Heart right ventricle (tissue), 16 donors: ENCODE results near the gene MRPS18C. TPM values are rescaled to one million over a fixed set of nuclear protein-coding genes. Genes with fewer than 3 reads are reported as not detected.
A peak's percentile ranks its signal among the peaks of the same experiment; 100 is the strongest.

Source experiments
- ATAC-seq, 8 donors: fragments of 200-7000 bp; cut with Tn5 transposase; one replicate each; pipeline ENCODE4 v1.9.1; 2020; ENCODE audit warnings: mild to moderate bottlenecking in 8 of 8, moderate library complexity in 8 of 8, moderate number of reproducible peaks in 1 of 8
- DNase-seq, 2 donors: peaks; one replicate each; pipeline ENCODE4 v3.0.0-alpha.2; 2020
- H3K27ac ChIP-seq, 10 donors: fragments of 200-600 bp; sonication (generic) in 2 of 10; one replicate each; pipeline versions ENCODE4 v1.5.0 to v1.8.0; 2020 to 2022; ENCODE audit warnings: mild to moderate bottlenecking in 3 of 10
- H3K27me3 ChIP-seq, 7 donors: fragments of 200-600 bp; one replicate each; pipeline ENCODE4 v1.8.0; 2021 to 2022; ENCODE audit warnings: mild to moderate bottlenecking in 2 of 7
- H3K36me3 ChIP-seq, 9 donors: fragments of 200-600 bp; sonication (generic) in 1 of 9; one replicate each; pipeline versions ENCODE4 v1.5.0 to v1.8.0; 2020 to 2022; ENCODE audit warnings: mild to moderate bottlenecking in 2 of 9
- H3K4me1 ChIP-seq, 9 donors: fragments of 200-600 bp; sonication (generic) in 1 of 9; one replicate each; pipeline versions ENCODE4 v1.5.0 to v1.8.0; 2020 to 2022; ENCODE audit warnings: mild to moderate bottlenecking in 4 of 9
- H3K4me3 ChIP-seq, 10 donors: fragments of 200-600 bp; sonication (generic) in 2 of 10; one replicate each; pipeline versions ENCODE4 v1.5.0 to v1.8.0; 2020 to 2022; ENCODE audit warnings: mild to moderate bottlenecking in 7 of 10, moderate library complexity in 2 of 10
- H3K9me3 ChIP-seq, 11 donors: fragments of 200-600 bp in 10 of 11; sonication (generic) in 2 of 11; one replicate each; pipeline versions ENCODE4 v1.5.0 to v1.8.0; 2013 to 2022; ENCODE audit warnings: mild to moderate bottlenecking in 2 of 11, control low read depth in 1 of 11, moderate library complexity in 1 of 11
- WGBS, 2 donors: extraction: QIAGEN DNeasy Blood & Tissue Kit; methylation state at CpG; one replicate each; pipeline ENCODE4 v1.1.7; 2013; ENCODE audit warnings: inconsistent platforms in 1 of 2; 5-methylcytosine and 5-hydroxymethylcytosine counted together
- intact Hi-C, 10 donors: fragments of 100-400 bp; cut with DNase I; formaldehyde crosslinking; loops; one replicate each; pipeline versions ENCODE4 v1.11.1 to v1.14.2; 2022
- polyA plus RNA-seq, 2 donors: library from polyadenylated mRNA; stranded (reverse); fragments of 200-250 nt; gene quantifications; one replicate each; pipeline ENCODE4 v1.2.3, GENCODE V29; 2013
- total RNA-seq, 10 donors: library from RNA; stranded (reverse); fragmentation: NEBNext Ultra II Directional in 3 of 10; extraction: Animal tissue kit (Norgen Biotek cat#: 25700) in 3 of 10; gene quantifications; one replicate each; pipeline versions ENCODE4 v1.2.1 to v1.2.4, GENCODE V29; 2021 to 2023
- TF ChIP-seq, protein P1 (sequence below), 9 donors: fragments of 200-600 bp; sonication (generic) in 2 of 9; IDR thresholded peaks; one replicate each; pipeline versions ENCODE4 v1.5.0 to v1.8.0; 2021 to 2022; ENCODE audit warnings: antibody characterized with exemption in 9 of 9, mild to moderate bottlenecking in 5 of 9, moderate library complexity in 1 of 9
- donor health status: Arrhythmogenic right ventricular cardiomyopathy.
- donor health status: ischemic (EF 13 %, LVEDD 7.1; RV severe dilation, severe dysfunction).
- donor health status: healthy with polysubstance abuse.
- donor health status: DM: no; HTN: yes; CAD: no.
- donor health status: DM: no; HTN: no; CAD: no.
- donor health status: ischemic (EF 25% LVEDD 6.9; RV normal size, moderate dysfunction).
- donor health status: ischemic (EF 25% LVEDD 5.7; RV mildly dilated, moderate dysfunction).
- donor health status: healthy.
- donor health status: DM: yes; HTN: yes; CAD: no.
- donor health status: Ischemic cardiomyopathy.
- donor health status: ischemic (EF 35%, LVEDD 5.7; RV mildly dilated, moderate dysfunction).
- donor health status: nonischemic (EF 11% LVEDD 7.7; RV severe dilation, severe dysfunction).
- donor health status: DM: yes; HTN: yes; CAD: no.
- donor health status: PGD.
- donor health status: ischemic (EF 29% LVEDD 5.4; RV normal size, mild dysfunction).
- donor health status: nonischemic (EF 23%, LVEDD 6.1; RV moderate dilation, normal function).

MRPS18C gene
- total and polyA plus RNA-seq, 12 donors = 40.6 to 81.9 (median 58.2) TPM

DNA sequence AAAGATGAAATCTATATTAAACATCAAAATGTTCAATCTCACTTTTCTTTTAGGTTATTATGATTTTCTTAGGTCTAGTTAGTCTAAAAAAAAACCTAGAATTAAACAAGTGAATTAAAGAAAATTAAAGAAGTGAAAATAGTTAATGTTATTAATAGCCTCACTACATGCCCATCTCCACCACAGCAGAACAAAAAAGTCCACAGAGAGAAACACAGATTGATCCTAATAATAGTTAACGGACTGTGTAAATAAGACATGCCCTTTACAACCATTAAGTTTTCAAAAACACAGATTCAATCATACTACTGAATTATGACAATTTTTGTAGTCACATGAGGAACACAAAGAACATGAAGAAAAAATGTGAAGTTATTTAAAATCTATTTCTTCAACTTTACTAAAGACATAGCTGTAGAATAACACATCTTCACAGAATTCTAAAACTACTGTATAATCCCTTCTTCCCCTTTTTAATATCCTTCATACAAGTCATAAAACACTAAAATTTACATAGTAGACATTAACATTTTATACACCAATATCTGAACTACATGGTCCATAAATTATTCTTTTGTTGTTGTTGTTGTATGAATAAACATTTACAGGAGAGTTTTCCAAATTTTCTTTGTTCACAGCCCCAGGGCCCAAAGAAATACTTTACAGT lies 15.6 kb upstream of the MRPS18C start:
- Histone ChIP-seq H3K4me1 (no peaks in the 10 kb centered on the region), H3K4me3 (no peak overlapping the region), H3K27me3 (no peaks in the 10 kb centered on the region), H3K27ac (no peak overlapping the region), H3K36me3 (peaks cover 0 to 100% (median 23%) of the 10 kb centered on the region in 9 donors), H3K9me3 (no peaks in the 10 kb centered on the region)
- DNase-seq (no peak), ATAC-seq (no peak)
- TF ChIP-seq, protein P1, sequence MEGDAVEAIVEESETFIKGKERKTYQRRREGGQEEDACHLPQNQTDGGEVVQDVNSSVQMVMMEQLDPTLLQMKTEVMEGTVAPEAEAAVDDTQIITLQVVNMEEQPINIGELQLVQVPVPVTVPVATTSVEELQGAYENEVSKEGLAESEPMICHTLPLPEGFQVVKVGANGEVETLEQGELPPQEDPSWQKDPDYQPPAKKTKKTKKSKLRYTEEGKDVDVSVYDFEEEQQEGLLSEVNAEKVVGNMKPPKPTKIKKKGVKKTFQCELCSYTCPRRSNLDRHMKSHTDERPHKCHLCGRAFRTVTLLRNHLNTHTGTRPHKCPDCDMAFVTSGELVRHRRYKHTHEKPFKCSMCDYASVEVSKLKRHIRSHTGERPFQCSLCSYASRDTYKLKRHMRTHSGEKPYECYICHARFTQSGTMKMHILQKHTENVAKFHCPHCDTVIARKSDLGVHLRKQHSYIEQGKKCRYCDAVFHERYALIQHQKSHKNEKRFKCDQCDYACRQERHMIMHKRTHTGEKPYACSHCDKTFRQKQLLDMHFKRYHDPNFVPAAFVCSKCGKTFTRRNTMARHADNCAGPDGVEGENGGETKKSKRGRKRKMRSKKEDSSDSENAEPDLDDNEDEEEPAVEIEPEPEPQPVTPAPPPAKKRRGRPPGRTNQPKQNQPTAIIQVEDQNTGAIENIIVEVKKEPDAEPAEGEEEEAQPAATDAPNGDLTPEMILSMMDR (IDR thresholded peaks at IDR 0.05) = no peak
- WGBS, 2 donors = 94 to 100% methylated on average over 1 of the region's 1 CpG
- intact Hi-C loops = no loop called here

DNA sequence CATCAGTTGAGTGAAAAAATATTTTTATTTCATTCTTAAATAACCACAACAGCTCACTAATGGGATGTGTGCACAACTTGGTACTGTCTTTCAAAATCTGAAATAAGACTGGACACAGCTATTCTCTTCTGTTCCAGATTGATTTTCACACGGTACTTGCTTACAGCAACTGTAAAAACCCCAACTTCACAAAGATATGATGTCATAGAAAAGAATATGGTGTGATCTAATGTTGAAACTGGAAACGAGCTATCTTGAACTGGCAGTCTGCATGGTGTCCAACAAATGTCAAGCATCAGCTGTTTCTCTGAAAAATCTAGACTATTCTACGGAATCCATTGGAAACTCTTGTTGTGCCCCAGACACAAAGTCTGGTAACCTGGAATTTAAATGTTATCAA lies 15.0 kb upstream of the MRPS18C start:
- H3K36me3 ChIP-seq = peaks cover 0 to 100% (median 27%) of the 10 kb centered on the region in 9 donors
- 70 to 77% methylated on average over 3 of the region's 3 CpGs for WGBS, 2 donors
- no peak for DNase-seq
- intact Hi-C loops = no loop called here
- H3K27ac ChIP-seq = no peak overlapping the region
- TF ChIP-seq, protein P1 (IDR thresholded peaks at IDR 0.05) = no peak
- no peaks in the 10 kb centered on the region for H3K9me3 ChIP-seq
- no peak overlapping the region for H3K4me3 ChIP-seq
- no peaks in the 10 kb centered on the region for H3K27me3 ChIP-seq
- no peak for ATAC-seq
- H3K4me1 ChIP-seq = no peaks in the 10 kb centered on the region

DNA sequence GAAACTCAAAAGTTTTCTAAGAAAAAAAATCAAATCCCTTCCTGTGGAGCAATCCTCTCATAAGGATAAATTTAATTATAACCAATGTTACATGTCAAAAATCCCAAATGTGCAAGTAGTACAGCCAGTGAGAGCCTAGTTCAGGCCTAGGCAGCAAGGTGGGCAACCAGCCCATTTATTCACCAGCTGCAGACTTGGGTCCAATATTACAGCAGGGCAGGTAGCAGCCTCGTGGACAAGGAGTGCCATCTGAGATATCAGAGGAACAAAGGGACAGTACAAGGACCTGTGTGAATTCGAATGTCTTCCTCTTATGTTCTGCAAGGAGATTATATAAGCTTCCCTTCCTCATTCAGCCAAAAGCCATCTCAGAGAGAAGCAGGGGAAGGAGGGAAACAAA lies 6.8 kb upstream of the MRPS18C start:
- Histone ChIP-seq H3K9me3 (no peaks in the 10 kb centered on the region), H3K4me3 (no peak overlapping the region), H3K4me1 (peaks cover 0 to 8% (median 3%) of the 10 kb centered on the region in 9 donors), H3K27me3 (no peaks in the 10 kb centered on the region), H3K36me3 (peaks cover 0 to 70% (median 13%) of the 10 kb centered on the region in 9 donors), H3K27ac (no peak overlapping the region)
- TF ChIP-seq, protein P1 (IDR thresholded peaks at IDR 0.05) = no peak
- no peak for DNase-seq
- ATAC-seq = no peak
- intact Hi-C loops = no loop called here
- 51 to 71% methylated on average over 2 of the region's 2 CpGs for WGBS, 2 donors

DNA sequence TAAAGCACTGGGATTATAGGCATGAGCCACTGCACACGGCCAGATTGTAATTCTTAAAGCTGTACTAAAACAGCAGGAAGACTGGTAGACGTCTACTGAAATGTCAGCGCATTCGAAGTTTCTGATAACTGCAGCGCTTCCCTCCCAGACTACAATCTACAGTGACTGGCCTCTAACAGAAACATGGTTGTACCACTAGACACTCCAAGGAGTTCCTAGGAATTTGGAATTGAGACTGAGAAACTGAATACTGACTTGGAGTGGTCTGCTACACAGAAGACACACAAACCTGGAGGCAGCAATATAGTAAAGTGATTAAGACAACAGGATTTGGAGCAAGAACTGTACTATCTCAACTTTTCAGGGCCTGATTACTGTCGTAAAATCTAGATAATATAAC lies 1.2 kb upstream of the MRPS18C start:
- Histone ChIP-seq H3K4me1 (peaks cover 0 to 33% (median 24%) of the 10 kb centered on the region in 9 donors), H3K9me3 (no peaks in the 10 kb centered on the region), H3K27me3 (no peaks in the 10 kb centered on the region), H3K4me3 (peak overlapping the region; percentile 65 to 89 (median 78)), H3K27ac (peak overlapping the region in 9 of 10 donors; percentile 91 to 99 (median 96)), H3K36me3 (peaks cover 0 to 61% (median 11%) of the 10 kb centered on the region in 9 donors)
- ATAC-seq = peak in 2 of 8 donors; percentile 4 to 11
- intact Hi-C loops = loop anchor here in 4 of 10 donors (10.0 kb wide), 2 partner anchors 170 to 420 kb away; partner anchors contain the start of genes COQ2 (in 3 of the 4) and COPS4 (in 1 of the 4)
- 5 to 7% methylated on average over 6 of the region's 6 CpGs for WGBS, 2 donors
- TF ChIP-seq, protein P1 (IDR thresholded peaks at IDR 0.05) = no peak
- no peak for DNase-seq
